Hepatocyte (in vitro differentiated cells): ENCODE measurements around the gene TMEM129.

Experiments used
- EZH2 ChIP-seq: fragments of 200-600 bp; sonication (generic); IDR thresholded peaks from 2 replicates; pipeline ENCODE4 v1.6.1; 2016; ENCODE audit warnings: antibody characterized with exemption, mild to moderate bottlenecking, borderline replicate concordance
- EZH2phosphoT487 ChIP-seq: fragments of 200-600 bp; sonication (generic); IDR thresholded peaks from one replicate; pipeline ENCODE4 v1.6.1; 2018; ENCODE audit warnings: antibody characterized with exemption, mild to moderate bottlenecking, low read depth, moderate library complexity; ENCODE audit not compliant: unreplicated experiment, severe bottlenecking
- TF ChIP-seq, protein P1 (sequence below): fragments of 200-600 bp; sonication (generic); IDR thresholded peaks from 2 replicates; pipeline ENCODE4 v1.5.1; 2016; ENCODE audit warnings: antibody characterized with exemption, mild to moderate bottlenecking; ENCODE audit not compliant: poor library complexity

DNA sequence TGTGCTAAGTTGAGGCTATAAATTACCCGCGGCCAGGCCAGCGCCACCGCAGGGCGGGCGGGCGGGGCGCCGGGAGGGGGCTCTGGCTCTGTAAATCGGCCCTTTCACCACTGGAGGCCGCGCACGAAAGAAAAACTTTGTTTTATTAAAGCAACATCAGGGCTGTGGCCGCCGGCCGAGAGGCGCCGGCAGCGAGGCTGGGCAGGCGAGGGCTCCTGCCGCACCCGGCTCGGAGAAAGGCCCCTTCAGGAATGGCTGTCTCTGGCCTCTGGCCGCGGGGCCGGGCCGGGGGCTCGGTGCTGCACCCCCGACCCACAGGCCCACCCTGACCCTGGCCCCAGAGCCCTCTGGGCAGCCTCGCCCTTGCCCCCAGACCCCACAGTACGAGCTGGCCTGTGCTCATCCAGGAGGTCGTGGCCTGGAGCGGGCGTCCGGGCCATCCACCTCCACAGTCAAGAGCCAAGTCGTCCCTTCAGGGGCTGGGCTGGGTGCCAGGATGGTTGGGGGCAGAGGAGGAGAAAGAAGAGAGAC is 42.5 kb upstream of the TMEM129 start:
- TF ChIP-seq, protein P1, sequence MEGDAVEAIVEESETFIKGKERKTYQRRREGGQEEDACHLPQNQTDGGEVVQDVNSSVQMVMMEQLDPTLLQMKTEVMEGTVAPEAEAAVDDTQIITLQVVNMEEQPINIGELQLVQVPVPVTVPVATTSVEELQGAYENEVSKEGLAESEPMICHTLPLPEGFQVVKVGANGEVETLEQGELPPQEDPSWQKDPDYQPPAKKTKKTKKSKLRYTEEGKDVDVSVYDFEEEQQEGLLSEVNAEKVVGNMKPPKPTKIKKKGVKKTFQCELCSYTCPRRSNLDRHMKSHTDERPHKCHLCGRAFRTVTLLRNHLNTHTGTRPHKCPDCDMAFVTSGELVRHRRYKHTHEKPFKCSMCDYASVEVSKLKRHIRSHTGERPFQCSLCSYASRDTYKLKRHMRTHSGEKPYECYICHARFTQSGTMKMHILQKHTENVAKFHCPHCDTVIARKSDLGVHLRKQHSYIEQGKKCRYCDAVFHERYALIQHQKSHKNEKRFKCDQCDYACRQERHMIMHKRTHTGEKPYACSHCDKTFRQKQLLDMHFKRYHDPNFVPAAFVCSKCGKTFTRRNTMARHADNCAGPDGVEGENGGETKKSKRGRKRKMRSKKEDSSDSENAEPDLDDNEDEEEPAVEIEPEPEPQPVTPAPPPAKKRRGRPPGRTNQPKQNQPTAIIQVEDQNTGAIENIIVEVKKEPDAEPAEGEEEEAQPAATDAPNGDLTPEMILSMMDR, result peak; percentile 41
- TF ChIP-seq EZH2 (no peak), EZH2phosphoT487 (no peak)
